Stimulated activated CD8-positive, alpha-beta memory T cell treated with anti-CD3 and anti-CD28 coated beads, Interleukin-7, amount 100 ng/mL, for 48 hours (primary cell): ENCODE data around the gene GPR4.
"Not testable (repeated sequence)": the region's sequence is repeated elsewhere in the genome, so short reads cannot be mapped to it uniquely, and the experiment has no call there.

Experiments
- DNase-seq, 2 donors: peaks; one replicate each; pipeline ENCODE4 v3.0.0-alpha.2; 2020; ENCODE audit warnings: low read depth in 1 of 2; ENCODE audit errors: extremely low read depth in 1 of 2

The GPR4 gene

DNA sequence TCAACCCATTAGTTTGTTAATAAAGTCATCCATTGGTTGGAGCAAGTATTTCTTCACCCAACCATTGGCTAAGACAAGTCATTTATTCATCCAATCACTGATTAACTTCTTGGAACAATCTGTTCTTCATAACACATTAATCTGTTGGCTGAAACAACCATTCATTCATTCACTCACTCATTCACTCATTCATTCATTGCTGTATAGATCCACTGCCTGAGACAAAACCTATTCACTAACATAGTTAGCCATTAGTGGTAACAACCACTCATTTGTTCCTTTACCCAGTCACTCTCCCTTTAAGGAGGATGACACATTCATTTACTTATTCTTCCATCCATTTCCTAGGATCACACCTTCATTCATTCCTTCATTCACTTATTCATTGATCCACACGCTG lies 22.0 kb upstream of the GPR4 start:
- no peak for DNase-seq

DNA sequence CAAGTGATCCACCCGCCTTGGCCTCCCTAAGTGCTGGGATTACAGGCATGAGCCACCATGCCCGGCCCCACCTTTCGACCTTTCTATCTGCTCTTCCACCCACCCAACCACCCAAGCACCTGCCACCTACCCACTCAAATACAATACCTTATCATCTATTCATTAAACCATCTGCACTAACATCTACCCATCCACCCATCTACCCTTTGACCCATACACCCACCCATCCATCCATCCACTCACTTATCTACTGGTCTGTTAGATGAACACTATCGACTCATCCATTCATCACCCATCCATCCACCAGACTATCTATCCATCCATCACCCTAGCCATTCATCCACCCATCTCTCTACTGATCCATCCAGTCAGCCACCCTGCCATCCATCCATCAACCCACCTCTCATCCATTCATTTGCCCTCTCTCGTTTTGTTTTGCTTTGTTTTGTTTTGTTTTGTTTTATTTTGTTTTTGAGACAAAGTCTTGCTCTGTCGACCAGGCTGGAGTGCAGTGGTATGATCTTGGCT lies 20.0 kb upstream of the GPR4 start:
- DNase-seq, result no peak

DNA sequence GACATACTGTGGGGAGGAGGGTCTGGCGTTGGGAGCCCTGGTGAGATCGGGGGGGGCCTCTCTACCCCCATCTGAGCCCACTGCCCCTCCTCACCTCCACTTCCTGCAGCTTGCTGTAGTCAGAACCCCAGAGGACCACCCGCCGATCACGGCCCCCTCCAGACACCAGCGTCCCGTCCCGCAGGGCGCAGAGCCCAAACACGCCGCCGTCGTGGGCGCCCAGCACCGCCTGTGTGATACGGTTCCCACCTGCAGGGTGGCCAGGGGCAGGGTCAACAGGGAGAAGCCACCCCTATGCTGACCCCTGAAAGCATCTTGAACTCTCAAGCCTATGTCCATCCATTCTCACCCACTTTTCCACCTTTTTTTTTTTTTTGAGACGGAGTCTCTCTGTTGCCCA lies 19.4 kb upstream of the GPR4 start:
- no peak for DNase-seq

DNA sequence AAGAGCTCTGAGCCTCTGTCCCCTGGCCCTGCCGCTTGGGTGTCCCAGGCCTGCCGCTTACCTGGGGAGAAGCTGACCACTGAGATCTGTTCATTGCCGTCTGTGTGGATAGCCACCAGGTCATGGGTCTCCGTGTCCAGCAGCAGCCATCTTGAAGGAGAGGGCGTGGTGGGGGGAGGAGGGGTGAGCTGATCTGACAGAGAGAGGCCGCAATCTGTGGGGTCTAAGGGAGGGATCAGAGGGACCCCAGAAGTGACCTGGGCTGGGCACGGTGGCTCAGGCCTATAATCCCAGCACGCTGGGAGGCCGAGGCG lies 14.6 kb upstream of the GPR4 start:
- no peak for DNase-seq

DNA sequence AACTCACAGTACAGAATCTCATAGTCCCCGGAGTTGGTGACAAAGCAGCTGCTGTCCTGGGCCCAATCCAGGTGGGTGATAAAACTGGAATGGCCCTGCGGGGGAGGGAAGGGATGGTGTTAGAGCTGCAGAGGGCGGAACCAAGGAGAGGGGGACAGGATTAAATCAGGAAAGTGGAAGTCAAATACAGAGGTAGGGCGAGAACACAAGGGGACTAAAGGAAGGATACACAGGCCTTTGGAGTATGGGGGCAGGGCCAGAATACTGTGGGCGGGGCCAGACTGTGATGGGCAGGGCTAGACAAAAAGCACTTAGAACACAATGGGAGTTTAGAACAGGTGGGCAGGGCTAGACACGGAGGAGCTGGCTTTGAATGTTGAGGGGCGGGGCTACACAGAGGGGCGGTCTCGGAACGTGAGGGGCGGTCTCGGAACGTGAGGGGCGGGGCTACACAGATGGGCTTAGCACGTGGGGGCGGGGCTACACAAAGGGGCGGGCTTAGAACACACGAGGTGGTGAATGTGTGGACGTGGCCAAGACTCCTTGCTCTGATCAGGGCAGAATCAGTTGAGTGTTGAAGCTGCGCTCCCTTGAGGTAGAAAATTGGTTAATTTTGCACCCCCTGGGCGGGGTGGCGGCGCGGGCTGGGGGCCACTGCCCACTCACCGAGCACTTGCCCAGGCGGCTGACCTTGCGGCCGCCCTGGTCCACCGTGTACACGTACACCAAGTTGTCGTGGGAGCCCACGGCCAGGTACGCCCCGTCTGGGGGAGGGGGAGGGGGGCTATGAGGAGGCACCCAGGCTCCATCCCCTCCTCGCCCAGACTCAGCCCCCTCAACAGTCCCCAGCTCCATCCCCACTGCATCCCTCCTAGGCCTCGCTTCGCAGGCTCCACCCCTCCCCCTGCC lies 14.0 kb upstream of the GPR4 start:
- peak; percentile 63 to 84 for DNase-seq

DNA sequence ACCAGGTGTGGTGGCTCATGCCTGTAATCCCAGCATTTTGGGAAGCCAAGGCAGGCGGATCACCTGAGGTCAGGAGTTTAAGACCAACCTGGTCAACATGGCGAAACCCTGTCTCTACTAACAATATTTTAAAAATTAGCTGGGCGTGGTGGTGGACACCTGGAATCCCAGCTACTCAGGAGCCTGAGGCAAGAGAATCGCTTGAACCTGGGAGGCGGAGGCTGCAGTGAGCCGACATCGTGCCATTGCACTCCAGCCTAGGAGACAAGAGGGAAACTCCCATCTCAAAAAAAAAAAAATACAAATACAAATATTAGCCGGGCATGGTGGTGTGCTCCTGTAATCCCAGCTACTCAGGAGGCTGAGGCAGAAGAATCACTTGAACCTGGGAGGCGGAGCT lies 13.0 kb upstream of the GPR4 start:
- not testable (repeated sequence) for DNase-seq

DNA sequence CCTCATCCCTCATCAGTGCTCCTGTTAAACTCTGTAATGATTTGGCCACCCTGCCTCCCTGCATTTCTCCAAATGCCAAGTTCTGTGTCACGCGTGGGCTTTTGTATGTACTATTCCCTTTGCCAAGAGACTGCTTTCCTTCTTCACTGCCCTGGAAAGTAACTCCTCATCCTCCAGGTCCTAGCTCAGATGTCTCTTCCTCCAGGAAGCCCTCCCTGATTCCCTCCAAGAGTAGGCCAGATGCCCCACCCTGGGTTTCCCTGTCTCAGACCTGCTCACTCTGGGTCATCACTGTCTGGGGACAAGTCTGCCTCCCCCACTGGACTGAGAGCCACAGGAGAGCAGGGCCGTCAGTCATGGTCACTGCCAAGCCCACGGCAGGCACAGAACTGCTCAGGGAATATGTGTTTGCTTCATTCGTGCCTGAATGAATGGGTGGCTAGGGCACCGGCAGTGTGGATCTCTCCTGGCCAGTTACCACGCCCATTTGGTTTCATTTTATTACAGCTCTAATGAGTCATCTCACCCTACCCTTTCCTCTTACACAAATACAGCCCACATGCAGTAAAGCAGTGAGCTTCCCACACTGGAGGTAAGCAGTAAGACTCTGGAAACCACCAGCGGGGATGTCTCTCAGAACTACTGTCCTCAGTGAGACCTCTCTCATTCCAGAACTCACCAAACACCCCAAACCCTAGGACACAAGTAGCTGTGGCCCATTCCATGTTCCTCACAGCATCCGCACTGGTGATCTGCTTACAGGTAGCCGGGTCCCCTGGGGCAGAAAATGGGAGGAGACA lies 12.1 kb upstream of the GPR4 start:
- DNase-seq, result peak in 1 of 2 donors; percentile 50

DNA sequence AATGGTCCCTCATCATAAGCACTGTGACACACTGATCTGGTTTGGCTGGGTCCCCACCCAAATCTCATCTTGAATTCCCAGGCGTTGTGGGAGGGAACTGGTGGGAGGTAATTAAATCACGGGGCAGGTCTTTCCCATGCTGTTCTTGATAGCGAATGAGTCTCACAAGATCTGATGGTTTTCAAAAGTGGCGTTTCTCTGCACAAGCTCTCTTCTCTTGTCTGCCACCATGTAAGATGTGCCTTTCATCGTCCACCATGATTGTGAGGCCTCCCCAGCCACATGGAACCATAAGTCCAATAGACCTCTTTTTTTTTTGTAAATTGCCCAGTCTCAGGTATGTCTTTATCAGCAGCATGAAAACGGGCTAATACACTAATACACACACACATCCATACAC lies 6.9 kb upstream of the GPR4 start:
- DNase-seq, result no peak

DNA sequence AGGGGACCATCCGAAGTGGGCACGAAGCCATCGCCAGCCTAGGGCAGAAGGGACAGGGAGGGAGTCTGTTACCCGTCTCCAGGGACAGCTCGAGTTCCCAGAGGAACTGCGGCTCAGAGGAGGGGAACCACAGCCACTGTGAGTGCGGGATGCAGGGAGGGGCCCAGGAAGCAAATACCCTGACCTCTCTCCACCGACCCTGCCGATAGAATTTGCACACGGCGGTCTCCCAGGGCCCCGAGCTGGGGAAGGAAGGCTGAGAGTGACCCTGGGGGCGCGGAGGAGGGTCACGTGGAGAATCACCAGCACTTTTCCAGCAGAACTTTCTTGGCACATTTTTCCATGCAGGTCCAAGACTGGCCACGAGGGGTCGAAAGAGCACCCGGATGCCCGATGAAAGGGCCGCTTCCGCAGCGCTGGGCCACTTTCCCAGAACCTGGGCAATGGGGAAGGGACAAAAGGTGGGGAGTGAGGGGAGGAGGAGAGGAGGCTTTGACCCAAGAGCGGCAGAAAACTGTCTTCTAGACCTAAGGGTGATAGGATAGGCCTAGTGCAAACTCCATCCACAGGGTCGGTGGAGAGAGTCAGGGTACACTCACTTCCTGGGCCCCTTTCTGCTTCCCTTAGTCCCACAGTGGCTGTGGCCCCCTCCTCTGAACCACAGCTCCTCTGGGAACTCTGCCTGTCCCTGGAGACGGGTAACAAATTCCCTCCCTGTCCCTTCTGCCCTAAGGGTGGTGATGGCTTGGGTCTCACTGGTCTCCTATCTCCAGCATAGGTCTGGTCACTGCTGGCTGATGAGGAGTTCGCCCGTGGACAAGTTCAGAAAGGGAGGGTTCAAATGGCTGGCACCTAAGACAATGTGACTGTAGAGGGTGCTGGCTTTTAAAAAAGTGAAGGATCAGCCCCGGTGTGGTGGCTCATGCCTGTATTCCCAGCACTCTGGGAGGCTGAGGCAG lies 5.3 kb upstream of the GPR4 start:
- no peak for DNase-seq

DNA sequence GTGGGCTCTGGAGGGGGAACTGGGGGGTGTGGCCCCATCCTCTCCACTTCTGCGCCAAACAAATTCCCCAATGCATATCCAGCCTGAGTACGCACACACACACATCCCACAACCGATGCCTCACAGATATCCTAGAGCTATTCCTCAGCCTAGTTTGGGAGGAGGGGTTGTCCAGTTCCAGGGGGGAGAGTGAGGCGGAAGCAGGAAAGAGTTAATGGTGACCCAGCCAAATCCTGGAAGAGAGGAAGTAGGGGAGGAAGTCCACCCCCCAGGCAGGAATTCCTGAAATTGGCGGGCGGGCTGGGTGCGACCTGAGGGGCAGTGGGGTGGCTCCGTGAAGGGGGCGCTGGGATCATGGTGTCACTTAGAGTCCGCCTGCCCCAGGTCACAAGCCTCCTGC lies 897 bp downstream of the GPR4 start:
- no peak for DNase-seq

DNA sequence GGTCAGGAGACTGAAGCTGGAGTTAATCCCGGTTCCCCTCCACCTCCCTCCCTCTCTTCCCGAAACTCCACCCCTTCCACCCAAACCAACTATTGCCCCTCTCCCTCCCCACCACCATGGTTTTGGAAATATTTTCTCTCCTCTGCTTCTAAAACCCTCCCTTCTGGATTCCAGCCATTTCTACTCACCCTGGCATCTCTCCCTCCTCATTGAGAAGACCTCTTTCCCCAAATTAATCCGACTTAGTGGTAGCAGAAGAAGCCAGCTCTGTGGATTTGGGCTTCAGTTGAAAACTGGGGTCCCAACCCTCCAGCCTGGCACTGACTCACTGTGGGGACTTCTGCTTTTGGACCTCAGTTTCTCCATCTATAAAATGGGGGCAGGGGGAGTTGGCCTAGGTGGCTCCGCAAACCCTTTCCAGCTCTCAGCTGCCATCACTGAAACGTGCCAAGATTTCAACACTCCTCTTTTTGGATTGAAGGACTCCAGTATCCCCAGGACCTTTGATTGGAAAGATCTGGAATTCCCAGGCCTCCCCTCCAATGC lies 1.6 kb downstream of the GPR4 start:
- DNase-seq, result no peak

DNA sequence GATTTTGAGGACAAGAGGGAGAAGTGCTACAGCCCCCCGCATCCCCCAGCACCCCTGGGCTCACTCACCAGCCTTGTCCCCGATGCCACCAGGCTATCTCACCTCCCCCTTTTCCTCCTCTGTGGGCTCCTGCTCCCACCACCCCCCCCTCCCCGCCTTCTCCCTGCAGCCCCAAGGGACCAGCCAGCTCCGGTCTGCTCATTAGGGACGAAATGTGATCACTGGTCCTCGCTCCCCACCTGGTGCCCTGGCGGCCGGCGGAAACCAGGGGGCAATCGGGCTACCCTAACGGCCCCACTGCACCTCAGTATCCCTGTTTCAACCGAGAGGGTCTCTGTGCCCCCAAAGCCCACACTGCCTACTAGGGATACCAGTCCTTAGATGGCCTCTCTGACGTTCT lies 2.7 kb downstream of the GPR4 start:
- DNase-seq, result no peak

DNA sequence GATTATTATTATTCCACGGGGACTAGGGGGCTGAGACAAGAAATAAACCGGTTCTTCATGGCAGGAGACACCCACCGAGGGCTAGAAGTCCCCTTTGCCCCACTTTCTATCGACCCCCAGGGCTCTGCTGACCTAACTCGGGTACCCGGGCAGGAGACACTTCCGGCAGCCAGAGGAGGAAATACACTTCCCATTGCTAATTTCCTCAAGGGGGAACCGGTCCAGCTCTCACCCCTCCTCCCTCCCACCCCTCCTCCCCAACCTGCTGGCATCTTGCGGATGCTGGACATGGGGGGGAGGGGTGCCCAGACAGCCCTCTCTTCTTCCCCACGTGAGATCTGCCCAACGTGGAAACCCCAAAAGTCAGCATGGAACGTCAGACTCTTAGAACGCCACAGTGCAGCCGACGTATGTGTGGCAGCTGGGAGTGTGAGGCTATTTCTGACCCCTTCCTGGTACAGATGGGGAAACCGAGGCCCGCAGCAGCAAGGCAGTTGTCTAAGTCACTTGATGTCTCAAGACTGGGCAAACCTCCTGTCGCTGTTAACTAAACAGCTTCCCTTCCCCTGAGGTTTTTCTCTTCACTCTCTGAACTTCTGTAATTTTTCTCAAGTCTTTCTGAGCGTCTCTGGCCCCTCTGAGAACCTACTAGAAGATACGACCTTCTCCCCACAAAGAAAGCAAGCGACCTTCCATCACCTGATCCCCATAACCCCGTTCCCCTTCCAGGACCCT lies 3.6 kb downstream of the GPR4 start:
- no peak for DNase-seq

DNA sequence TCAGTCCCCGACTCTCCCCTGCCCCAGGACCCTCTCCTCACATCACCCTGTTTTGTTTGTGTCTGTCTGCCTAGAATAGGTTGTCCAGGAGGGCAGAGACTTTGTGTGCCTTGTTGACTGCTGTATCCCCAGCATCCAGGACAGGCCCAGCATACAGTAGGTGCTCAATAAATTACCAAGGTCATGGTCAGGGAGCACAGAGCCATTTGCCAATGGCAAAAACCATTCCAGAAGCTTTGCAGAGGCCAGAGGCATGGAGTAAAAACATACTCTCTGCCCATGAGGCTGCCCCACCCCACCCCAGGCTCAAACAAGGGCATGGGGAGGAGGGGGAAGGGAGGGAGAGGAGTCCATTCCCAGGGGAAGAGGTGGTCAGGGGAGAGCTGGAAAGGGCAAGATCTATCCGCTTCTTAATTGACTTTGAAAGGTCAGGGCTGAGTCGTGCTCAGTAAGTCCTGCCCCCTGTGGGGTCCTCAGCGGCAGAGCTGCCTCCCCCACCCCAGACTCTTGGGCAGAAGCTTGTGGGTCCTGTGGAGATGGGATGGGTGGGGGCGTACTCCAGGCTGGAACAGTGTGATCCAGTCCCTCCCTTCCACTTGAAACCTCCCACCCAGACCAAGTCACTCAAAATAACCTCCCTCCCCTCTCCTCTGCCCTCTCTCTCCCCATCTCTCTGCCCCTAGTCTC lies 4.4 kb downstream of the GPR4 start:
- DNase-seq, result no peak

DNA sequence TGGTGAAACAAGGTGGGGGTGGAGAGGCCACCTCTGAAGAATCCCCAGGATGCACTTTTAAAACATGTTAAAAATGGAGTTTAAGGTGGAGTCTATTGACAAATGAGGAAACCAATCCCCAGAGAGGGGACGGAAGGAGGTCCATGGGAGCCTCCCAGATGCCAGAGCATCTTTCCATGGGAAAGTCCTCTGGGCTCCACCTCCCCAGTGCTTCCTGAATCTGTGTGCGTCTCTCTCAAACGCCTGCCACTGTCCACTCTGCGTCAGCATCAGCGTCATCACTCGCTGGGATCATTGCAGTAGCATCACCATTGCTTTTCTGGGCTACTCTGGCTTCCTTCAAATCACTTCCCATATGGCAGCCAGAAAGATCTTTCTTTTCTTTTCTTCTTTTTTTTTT lies 6.2 kb downstream of the GPR4 start:
- DNase-seq, result no peak

DNA sequence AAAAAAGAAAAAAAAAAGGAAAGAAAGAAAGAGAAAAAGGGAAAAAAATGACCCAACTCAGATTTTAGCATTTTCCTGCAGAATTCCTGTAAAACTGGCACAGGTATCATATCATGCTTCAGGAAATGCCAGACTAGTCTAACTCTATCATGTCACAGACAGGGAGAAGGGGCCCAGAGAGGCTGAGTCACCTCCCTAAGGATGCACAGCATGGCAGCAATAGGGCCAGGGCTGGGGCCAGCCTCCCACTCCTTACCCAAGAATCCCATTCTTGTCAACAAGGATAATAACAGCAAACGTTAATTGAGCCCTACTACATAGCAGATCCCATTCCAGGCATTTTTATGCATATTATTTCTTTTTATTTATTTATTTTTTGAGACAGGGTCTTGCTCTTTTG lies 8.5 kb downstream of the GPR4 start:
- DNase-seq, result no peak

DNA sequence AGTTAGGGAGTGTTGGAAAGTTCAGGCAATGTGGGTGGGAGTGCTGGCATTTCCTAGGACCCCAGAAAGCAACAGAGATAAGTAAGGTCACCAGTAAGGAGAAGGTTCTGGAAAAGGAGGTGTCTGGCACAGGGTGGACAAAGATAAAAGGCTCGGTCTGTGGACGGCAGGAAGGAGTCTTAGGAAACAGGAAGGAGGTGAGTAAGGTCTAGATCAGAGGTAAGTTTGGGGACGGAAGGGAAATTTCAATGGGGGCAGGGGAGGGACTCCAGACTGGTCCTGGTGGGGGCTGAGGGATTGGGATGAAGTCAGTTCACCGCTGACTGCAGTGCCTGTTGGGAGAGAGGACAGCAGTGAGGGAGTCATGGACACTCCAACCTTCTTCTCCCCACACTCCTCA lies 9.6 kb downstream of the GPR4 start:
- no peak for DNase-seq

DNA sequence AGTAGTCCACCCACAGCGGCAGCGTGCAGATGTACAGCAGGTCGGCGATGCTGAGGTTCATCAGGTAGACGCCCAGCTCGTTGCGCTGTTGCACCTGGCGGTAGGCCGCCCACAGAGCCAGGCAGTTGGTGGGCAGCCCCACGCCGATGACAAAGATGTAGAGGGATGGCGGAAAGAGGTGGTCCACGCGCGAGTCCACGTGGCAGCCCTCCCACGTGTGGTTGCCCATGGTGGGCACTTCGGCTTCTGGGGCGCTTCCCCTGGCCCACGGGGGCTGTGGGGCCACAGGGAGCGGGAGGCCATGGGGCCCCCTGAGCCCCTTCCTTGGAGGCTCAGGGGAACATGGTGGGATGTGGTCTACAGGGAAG lies 10.4 kb downstream of the GPR4 start:
- no peak for DNase-seq

DNA sequence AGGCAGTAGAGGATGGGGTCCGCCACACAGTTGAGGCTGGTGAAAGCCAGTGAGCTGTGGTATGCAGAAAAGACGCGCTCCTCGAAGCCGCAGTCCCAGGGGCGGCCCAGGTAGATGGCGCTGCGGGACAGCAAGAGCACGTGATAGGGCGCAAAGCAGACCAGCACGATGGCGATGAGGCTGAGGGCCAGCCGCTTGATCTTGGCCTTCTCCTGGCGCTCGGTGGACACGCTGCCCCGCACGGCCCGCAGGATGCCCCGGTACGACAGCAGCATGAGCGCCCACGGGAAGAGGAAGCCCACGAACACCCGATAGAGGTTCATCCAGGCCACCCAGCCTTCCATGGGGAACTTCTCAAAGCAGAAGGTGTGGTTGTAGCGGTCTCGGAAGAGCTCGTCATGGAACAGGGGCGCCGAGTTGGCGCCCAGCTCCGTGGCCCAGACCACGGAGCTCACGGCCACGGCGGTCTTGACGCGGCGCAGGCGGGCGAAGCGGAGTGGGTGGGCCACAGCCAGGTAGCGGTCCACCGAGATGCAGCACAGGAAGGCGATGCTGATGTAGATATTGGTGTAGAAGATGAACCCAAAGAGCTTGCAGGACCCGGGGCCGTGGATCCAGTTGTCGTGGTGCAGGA lies 10.9 kb downstream of the GPR4 start:
- DNase-seq, result peak in 1 of 2 donors; percentile 30
